PFSK-1 (cell line): ENCODE results near the gene CIAO3.

ENCODE experiments used
- FOXP2 ChIP-seq: optimal IDR thresholded peaks from 2 replicates; pipeline ENCODE3; 2011; ENCODE audit warnings: borderline replicate concordance, control low read depth, inconsistent platforms; ENCODE audit not compliant: insufficient read depth; ENCODE audit errors: extremely low read length, extremely low read depth
- POLR2AphosphoS5 ChIP-seq: IDR thresholded peaks from 2 replicates; pipeline ENCODE4 v1.6.1; 2012; ENCODE audit warnings: low read depth, mild to moderate bottlenecking, control low read depth, low read length, moderate library complexity
- REST ChIP-seq, 2 experiments: IDR thresholded peaks; 2 replicates each; pipeline versions ENCODE4 v1.6.1 to v1.8.0; 2011 to 2012; ENCODE audit warnings: low read depth in 2 of 2, low read length in 2 of 2, control low read depth in 1 of 2, inconsistent platforms in 1 of 2, mild to moderate bottlenecking in 1 of 2, moderate library complexity in 1 of 2; ENCODE audit not compliant: insufficient read depth in 1 of 2
- SIN3A ChIP-seq: IDR thresholded peaks from 2 replicates; pipeline ENCODE4 v1.6.1; 2012; ENCODE audit warnings: mild to moderate bottlenecking, low read length, moderate library complexity, borderline replicate concordance; ENCODE audit not compliant: insufficient read depth
- TAF1 ChIP-seq: IDR thresholded peaks from 2 replicates; pipeline ENCODE4 v1.6.1; 2012; ENCODE audit warnings: low read length, control low read depth, borderline replicate concordance; ENCODE audit not compliant: insufficient read depth

CIAO3 gene

GRCh38 chr16:780296-780695 is 39.5 kb upstream of the CIAO3 start:
- TF ChIP-seq POLR2AphosphoS5 (no peak), TAF1 (no peak), REST (IDR thresholded peaks at IDR 0.05; ENCODE audit: insufficient read depth in 1 of 2, low read depth in 2 of 2, low read length in 2 of 2) (no peak), FOXP2 (no peak), SIN3A (no peak)

- no peak for TF ChIP-seq SIN3A
- no peak for TF ChIP-seq TAF1
- TF ChIP-seq FOXP2 = no peak
- no peak for TF ChIP-seq POLR2AphosphoS5
- no peak for TF ChIP-seq REST (IDR thresholded peaks at IDR 0.05; ENCODE audit: insufficient read depth in 1 of 2, low read depth in 2 of 2, low read length in 2 of 2)
Measured at GRCh38 chr16:779561-779960, 38.8 kb upstream of the CIAO3 start.

GRCh38 chr16:778909-779527 is 38.2 kb upstream of the CIAO3 start:
- TF ChIP-seq SIN3A = no peak
- no peak for TF ChIP-seq POLR2AphosphoS5
- TF ChIP-seq REST (IDR thresholded peaks at IDR 0.05; ENCODE audit: insufficient read depth in 1 of 2, low read depth in 2 of 2, low read length in 2 of 2) = no peak
- TF ChIP-seq FOXP2 = no peak
- no peak for TF ChIP-seq TAF1

GRCh38 chr16:778447-778846 is 37.6 kb upstream of the CIAO3 start:
- TF ChIP-seq POLR2AphosphoS5 (no peak), REST (IDR thresholded peaks at IDR 0.05; ENCODE audit: insufficient read depth in 1 of 2, low read depth in 2 of 2, low read length in 2 of 2) (no peak), TAF1 (no peak)

- no peak for TF ChIP-seq TAF1
- no peak for TF ChIP-seq POLR2AphosphoS5
- no peak for TF ChIP-seq SIN3A
- no peak for TF ChIP-seq REST (IDR thresholded peaks at IDR 0.05; ENCODE audit: insufficient read depth in 1 of 2, low read depth in 2 of 2, low read length in 2 of 2)
- no peak for TF ChIP-seq FOXP2
Measured at GRCh38 chr16:777826-778225, 37.0 kb upstream of the CIAO3 start.
